OCI-LY7 (cell line): ENCODE results near the gene JPH3. TPM values are rescaled to one million over a fixed set of nuclear protein-coding genes. Genes with fewer than 3 reads are reported as not detected.
"Not testable (repeated sequence)": the region's sequence is repeated elsewhere in the genome, so short reads cannot be mapped to it uniquely, and the experiment has no call there.

Source experiments
- BruUV-seq: library from RNA; stranded (reverse); fragments of 400-500 nt; replicated peaks from 2 replicates; lab custom pipeline; 2021; lab: Mats Ljungman, UMichigan
- CTCF ChIA-PET: fragments of 300-600 bp; sonication (Branson Sonifier 250); formaldehyde crosslinking; loops from one replicate; lab custom pipeline; 2022; ENCODE audit warnings: antibody characterized with exemption; ENCODE audit not compliant: unreplicated experiment; lab: Charles Lee
- POLR2A ChIA-PET: fragments of 300-600 bp; sonication (Branson Sonifier 250); formaldehyde crosslinking; loops from one replicate; lab custom pipeline; 2022; ENCODE audit warnings: antibody characterized with exemption; lab: Charles Lee
- DNase-seq: peaks from one replicate; pipeline ENCODE4 v3.0.0-alpha.2; 2015; ENCODE audit warnings: low spot score
- H2AFZ ChIP-seq: fragments of 200-600 bp; sonication (generic), shearing (Covaris generic); 2 replicates; pipeline ENCODE4 v1.6.1; 2014; ENCODE audit warnings: mild to moderate bottlenecking, antibody characterized with exemption, low read length, moderate library complexity
- H3K27ac ChIP-seq: fragments of 200-600 bp; sonication (generic); 2 replicates; pipeline ENCODE4 v1.5.1; 2014; ENCODE audit warnings: mixed run types, low read depth, mild to moderate bottlenecking, moderate library complexity, low read length, inconsistent platforms; ENCODE audit not compliant: poor library complexity, severe bottlenecking
- H3K36me3 ChIP-seq: fragments of 200-600 bp; sonication (generic); 2 replicates; pipeline ENCODE4 v1.6.1; 2014; ENCODE audit warnings: mild to moderate bottlenecking, antibody characterized with exemption, low read length, moderate library complexity, mixed read lengths; ENCODE audit not compliant: insufficient read depth
- H3K4me1 ChIP-seq: fragments of 200-600 bp; sonication (generic); 2 replicates; pipeline ENCODE4 v1.5.1; 2014; ENCODE audit warnings: mild to moderate bottlenecking, low read length; ENCODE audit not compliant: insufficient read depth, poor library complexity, severe bottlenecking
- H3K4me2 ChIP-seq: fragments of 200-600 bp; sonication (generic); 2 replicates; pipeline ENCODE4 v1.6.1; 2014; ENCODE audit warnings: mild to moderate bottlenecking, low read length
- H3K4me3 ChIP-seq: fragments of 200-600 bp; sonication (generic); 2 replicates; pipeline ENCODE4 v1.5.1; 2014; ENCODE audit warnings: mild to moderate bottlenecking, low read depth, low read length; ENCODE audit not compliant: poor library complexity, severe bottlenecking
- H3K79me2 ChIP-seq: fragments of 200-600 bp; sonication (generic); 2 replicates; pipeline ENCODE4 v1.6.1; 2016; ENCODE audit warnings: low read depth, mild to moderate bottlenecking, low read length, moderate library complexity, mixed read lengths; ENCODE audit not compliant: insufficient read depth
- H3K9me2 ChIP-seq: fragments of 200-600 bp; sonication (generic); 2 replicates; pipeline ENCODE4 v1.6.1; 2016; ENCODE audit warnings: mild to moderate bottlenecking, low read length, mixed read lengths; ENCODE audit not compliant: insufficient read depth
- H3K9me3 ChIP-seq: fragments of 200-600 bp; sonication (generic); 2 replicates; pipeline ENCODE4 v1.6.1; 2014; ENCODE audit warnings: mild to moderate bottlenecking, mixed run types, low read length, mixed read lengths
- H4K20me1 ChIP-seq: fragments of 200-600 bp; sonication (generic); 2 replicates; pipeline ENCODE4 v1.6.1; 2014; ENCODE audit warnings: mild to moderate bottlenecking, antibody characterized with exemption, low read length, moderate library complexity, mixed read lengths; ENCODE audit not compliant: insufficient read depth
- EZH2phosphoT487 ChIP-seq: fragments of 200-600 bp; sonication (generic); IDR thresholded peaks from 2 replicates; pipeline ENCODE4 v1.6.1; 2018; ENCODE audit warnings: low read depth, borderline replicate concordance, mild to moderate bottlenecking, mixed run types, antibody characterized with exemption, low read length, moderate library complexity, mixed read lengths
- intact Hi-C: fragments of 100-400 bp; cut with micrococcal nuclease; formaldehyde crosslinking; loops from one replicate; pipeline ENCODE4 v1.10.0; 2022; ENCODE audit not compliant: unreplicated experiment
- total RNA-seq, 2 experiments: library from RNA; depleted of rRNA in 1 of 2; stranded (reverse); fragments of >200 nt in 1 of 2; shearing (Covaris generic) in 1 of 2; gene quantifications; 2 replicates each; pipeline ENCODE4 v1.2.3, GENCODE V29; 2014 to 2022
- TF ChIP-seq, protein P1 (sequence below): fragments of 200-600 bp; sonication (generic); conservative IDR thresholded peaks from 2 replicates; pipeline ENCODE4 v1.5.1; 2014; ENCODE audit warnings: mild to moderate bottlenecking, antibody characterized with exemption, low read length, moderate library complexity, mixed read lengths

JPH3 gene
- total RNA-seq, 2 experiments from 2014 or later: not detected

- no peaks in the 10 kb centered on the region for H3K79me2 ChIP-seq
- no peak overlapping the region for H3K4me3 ChIP-seq
- ChIA-PET CTCF (no interaction called here), POLR2A (interaction anchor here (0.5 kb wide), 1 partner anchor 1831 kb away, joined by 4 read pairs; no protein-coding TSS in a partner anchor)
- BruUV-seq: no TSS peak
- intact Hi-C loops: no loop called here
- TF ChIP-seq EZH2phosphoT487: no peak
- TF ChIP-seq, protein P1, sequence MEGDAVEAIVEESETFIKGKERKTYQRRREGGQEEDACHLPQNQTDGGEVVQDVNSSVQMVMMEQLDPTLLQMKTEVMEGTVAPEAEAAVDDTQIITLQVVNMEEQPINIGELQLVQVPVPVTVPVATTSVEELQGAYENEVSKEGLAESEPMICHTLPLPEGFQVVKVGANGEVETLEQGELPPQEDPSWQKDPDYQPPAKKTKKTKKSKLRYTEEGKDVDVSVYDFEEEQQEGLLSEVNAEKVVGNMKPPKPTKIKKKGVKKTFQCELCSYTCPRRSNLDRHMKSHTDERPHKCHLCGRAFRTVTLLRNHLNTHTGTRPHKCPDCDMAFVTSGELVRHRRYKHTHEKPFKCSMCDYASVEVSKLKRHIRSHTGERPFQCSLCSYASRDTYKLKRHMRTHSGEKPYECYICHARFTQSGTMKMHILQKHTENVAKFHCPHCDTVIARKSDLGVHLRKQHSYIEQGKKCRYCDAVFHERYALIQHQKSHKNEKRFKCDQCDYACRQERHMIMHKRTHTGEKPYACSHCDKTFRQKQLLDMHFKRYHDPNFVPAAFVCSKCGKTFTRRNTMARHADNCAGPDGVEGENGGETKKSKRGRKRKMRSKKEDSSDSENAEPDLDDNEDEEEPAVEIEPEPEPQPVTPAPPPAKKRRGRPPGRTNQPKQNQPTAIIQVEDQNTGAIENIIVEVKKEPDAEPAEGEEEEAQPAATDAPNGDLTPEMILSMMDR: no peak
- H3K4me2 ChIP-seq: no peak overlapping the region
- H4K20me1 ChIP-seq: no peaks in the 10 kb centered on the region
- DNase-seq: no peak
- H3K36me3 ChIP-seq: no peaks in the 10 kb centered on the region
- no peak overlapping the region for H3K27ac ChIP-seq
- H3K4me1 ChIP-seq: no peaks in the 10 kb centered on the region
- H3K9me2 ChIP-seq: no peaks in the 10 kb centered on the region
- H3K9me3 ChIP-seq: no peaks in the 10 kb centered on the region
- H2AFZ ChIP-seq: no peak overlapping the region
These were observed 27.1 kb upstream of the JPH3 start for GRCh38 chr16:87575027-87575804.

- ChIA-PET POLR2A (no interaction called here), CTCF (no interaction called here)
- BruUV-seq: no TSS peak
These were observed 26.1 kb upstream of the JPH3 start for GRCh38 chr16:87576171-87576570.

DNA sequence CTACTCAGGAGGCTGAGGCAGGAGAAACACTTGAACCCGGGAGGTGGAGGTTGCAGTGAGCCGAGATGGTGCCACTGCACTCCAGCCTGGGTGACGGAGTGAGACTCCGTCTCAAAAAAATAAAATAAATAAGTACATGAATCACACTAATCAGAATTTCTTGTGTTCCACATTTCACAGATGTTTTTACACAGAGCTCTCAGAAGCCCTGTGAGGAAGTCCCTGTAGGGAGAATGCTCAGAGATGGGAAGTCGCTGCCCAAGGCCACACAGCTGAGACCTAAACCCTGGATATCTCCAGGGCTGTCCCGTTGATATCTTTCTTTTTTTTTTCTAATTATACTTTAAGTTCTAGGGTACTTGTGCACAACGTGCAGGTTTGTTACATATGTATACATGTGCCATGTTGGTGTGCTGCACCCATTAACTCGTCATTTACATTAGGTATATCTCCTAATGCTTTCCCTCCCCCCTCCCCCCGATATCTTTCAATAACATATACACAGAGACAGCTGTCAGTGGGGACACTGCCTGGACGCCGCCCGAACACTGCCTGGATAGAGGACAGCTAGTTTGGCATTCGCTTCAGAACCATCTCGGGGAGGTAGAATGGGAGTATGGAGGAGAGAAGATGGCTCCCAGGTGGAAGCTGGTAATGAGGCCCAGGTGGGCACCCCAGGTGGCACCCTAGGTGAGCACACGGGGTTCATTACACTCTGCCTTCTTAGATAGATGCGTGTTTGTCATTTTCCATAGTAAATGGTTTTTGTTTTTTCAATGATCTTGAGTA, 24.0 kb upstream of the JPH3 start:
- H4K20me1 ChIP-seq, H3K79me2 ChIP-seq, H3K4me1 ChIP-seq, H3K4me3 ChIP-seq, H3K27ac ChIP-seq, H3K36me3 ChIP-seq, CTCF ChIA-PET, BruUV-seq, H3K9me3 ChIP-seq, H2AFZ ChIP-seq, POLR2A ChIA-PET, H3K9me2 ChIP-seq, intact Hi-C loops, H3K4me2 ChIP-seq, DNase-seq: not testable (repeated sequence)

More at GRCh38 chr16:87576171-87576570, 26.1 kb upstream of the JPH3 start:
- Histone ChIP-seq H3K9me2 (no peaks in the 10 kb centered on the region), H3K4me2 (no peak overlapping the region), H3K4me1 (no peaks in the 10 kb centered on the region), H3K79me2 (no peaks in the 10 kb centered on the region), H3K4me3 (no peak overlapping the region), H4K20me1 (no peaks in the 10 kb centered on the region), H2AFZ (no peak overlapping the region), H3K9me3 (no peaks in the 10 kb centered on the region), H3K27ac (no peak overlapping the region), H3K36me3 (no peaks in the 10 kb centered on the region)
- DNase-seq: no peak
- intact Hi-C loops: no loop called here
- no peak for TF ChIP-seq EZH2phosphoT487
- TF ChIP-seq, protein P1: no peak
